K562 (cell line): ENCODE data around the gene RGS19. TPM values are rescaled to one million over a fixed set of nuclear protein-coding genes. Genes with fewer than 3 reads are reported as not detected.

Experiments used
- ATAC-seq: fragments of 200-7000 bp; cut with Tn5 transposase; 3 replicates; pipeline ENCODE4 v1.9.1; 2020; ENCODE audit warnings: moderate library complexity
- BruUV-seq: library from RNA; stranded (reverse); fragments of 400-500 nt; replicated peaks from 2 replicates; lab custom pipeline; 2021; lab: Mats Ljungman, UMichigan
- CTCF ChIA-PET: fragments of 300-600 bp; formaldehyde crosslinking; extraction: SDS; loops from one replicate; lab custom pipeline; 2021; ENCODE audit warnings: low intra/inter-chr PET ratio; lab: Yijun Ruan, JAX
- POLR2A ChIA-PET: fragments of 300-600, 350-650 bp; sonication (Branson Sonifier 250); formaldehyde crosslinking; extraction: SDS; loops from one replicate; lab custom pipeline; 2021; ENCODE audit warnings: antibody characterized with exemption, inconsistent platforms; lab: Yijun Ruan, JAX
- DNase-seq, 4 experiments: peaks; one replicate each; pipeline versions ENCODE4 v3.0.0 to v3.0.0-alpha.2; 2011 to 2018; ENCODE audit warnings: low spot score in 3 of 4, mixed read lengths in 3 of 4; ENCODE audit errors: extremely low read depth in 1 of 4
- FAIRE-seq: peaks from 2 replicates; lab custom pipeline; 2011; peaks lifted over from hg19 to GRCh38; lab: Jason Lieb, UNC
- H2AFZ ChIP-seq: 2 replicates; pipeline ENCODE4 v1.6.0; 2011; ENCODE audit warnings: low read depth, low read length, control low read depth, inconsistent platforms
- H3K27ac ChIP-seq: fragments of 200-600 bp; 3 replicates; pipeline ENCODE4 v1.8.0; 2011; ENCODE audit warnings: low read depth, mild to moderate bottlenecking, control low read depth, inconsistent platforms, low read length, moderate library complexity, mixed read lengths; ENCODE audit errors: extremely low read depth
- H3K27me3 ChIP-seq, 2 experiments: fragments of 300-600 bp in 1 of 2; 2 replicates in 1 of 2; 3 replicates in 1 of 2; pipeline versions ENCODE4 v1.6.0 to v1.8.0; 2011; ENCODE audit warnings: inconsistent platforms in 2 of 2, low read length in 2 of 2, mild to moderate bottlenecking in 1 of 2, mixed read lengths in 1 of 2, moderate library complexity in 1 of 2; ENCODE audit not compliant: control insufficient read depth in 2 of 2, insufficient read depth in 2 of 2
- H3K36me3 ChIP-seq: fragments of 300-600 bp; 3 replicates; pipeline ENCODE4 v1.8.0; 2011; ENCODE audit warnings: mild to moderate bottlenecking, low read length, inconsistent platforms; ENCODE audit not compliant: control insufficient read depth, insufficient read depth
- H3K4me1 ChIP-seq, 2 experiments: fragments of 200-600 bp in 1 of 2; replicated peaks in 1 of 2; 2 replicates in 1 of 2; 3 replicates in 1 of 2; pipeline versions ENCODE4 v1.5.1 to v1.8.0; 2011; ENCODE audit warnings: inconsistent platforms in 2 of 2, low read length in 2 of 2, mild to moderate bottlenecking in 1 of 2, mixed read lengths in 1 of 2, moderate library complexity in 1 of 2; ENCODE audit not compliant: control insufficient read depth in 2 of 2, insufficient read depth in 2 of 2
- H3K4me2 ChIP-seq: 2 replicates; pipeline ENCODE4 v1.6.1; 2011; ENCODE audit warnings: low read length, control low read depth, inconsistent platforms, mixed read lengths; ENCODE audit not compliant: insufficient read depth
- H3K4me3 ChIP-seq: fragments of 200-600 bp; sonication (generic), shearing (Covaris generic); 2 replicates; pipeline ENCODE4 v1.5.1; 2016; ENCODE audit warnings: control low read depth, inconsistent platforms
- H3K79me2 ChIP-seq: fragments of 200-600 bp; 3 replicates; pipeline ENCODE4 v1.8.0; 2011; ENCODE audit warnings: low read length, inconsistent platforms; ENCODE audit not compliant: control insufficient read depth, insufficient read depth
- H3K9ac ChIP-seq, 2 experiments: 2 replicates each; pipeline versions ENCODE4 v1.6.0 to v1.6.1; 2011; ENCODE audit warnings: low read depth in 2 of 2, low read length in 2 of 2, control low read depth in 1 of 2, inconsistent platforms in 1 of 2, mild to moderate bottlenecking in 1 of 2, mixed read lengths in 1 of 2; ENCODE audit not compliant: insufficient read depth in 1 of 2
- H3K9me1 ChIP-seq: one replicate; pipeline ENCODE4 v1.6.0; 2011; ENCODE audit warnings: inconsistent platforms, mild to moderate bottlenecking, low read length, moderate library complexity; ENCODE audit not compliant: control insufficient read depth, insufficient read depth
- H3K9me3 ChIP-seq: replicated peaks from 2 replicates; pipeline ENCODE4 v1.5.1; 2011; ENCODE audit warnings: low read depth, low read length, inconsistent platforms; ENCODE audit not compliant: control insufficient read depth, insufficient read depth
- H4K20me1 ChIP-seq: replicated peaks from 2 replicates; pipeline ENCODE4 v1.6.1; 2011; ENCODE audit warnings: low read length, inconsistent platforms, mixed read lengths; ENCODE audit not compliant: control insufficient read depth, insufficient read depth
- ATF7 ChIP-seq: fragments of 450-650 bp; IDR thresholded peaks from 2 replicates; pipeline ENCODE4 v1.7.1; 2014; ENCODE audit warnings: mild to moderate bottlenecking, moderate library complexity
- RUNX1 ChIP-seq: sonication (generic); IDR thresholded peaks from 2 replicates; pipeline ENCODE4 v1.6.1; 2016; ENCODE audit warnings: antibody characterized with exemption, low read depth
- ZNF280A ChIP-seq: fragments of 450-650 bp; IDR thresholded peaks from 2 replicates; pipeline ENCODE4 v1.6.1; 2018; ENCODE audit warnings: mild to moderate bottlenecking, low read depth; ENCODE audit not compliant: partially characterized antibody
- WGBS: fragments of 100-300 bp; shearing (Covaris generic); methylation state at CpG from one replicate; pipeline ENCODE4 v1.1.6; 2016; ENCODE audit warnings: low coverage, mixed read lengths; ENCODE audit not compliant: insufficient coverage; ENCODE audit errors: missing lambda C conversion rate; 5-methylcytosine and 5-hydroxymethylcytosine counted together
- in situ Hi-C: fragments of 300-500 bp; cut with MboI; formaldehyde crosslinking; loops from 4 replicates; pipeline ENCODE4 v1.15.0; 2018; ENCODE audit warnings: inconsistent platforms, mixed read lengths
- intact Hi-C: fragments of 100-400 bp; cut with micrococcal nuclease; formaldehyde crosslinking; loops from 2 replicates; pipeline ENCODE4 v1.14.2; 2022
- polyA plus RNA-seq, 8 experiments: library from polyadenylated mRNA; depleted of rRNA in 4 of 8; stranded (reverse) in 5 of 8; unstranded in 3 of 8; fragments of >200 nt; fragmentation: Nextera tagmentation in 2 of 8; fragmentation: Illumina TruSeq in 1 of 8; extraction: Ambion mirVana in 2 of 8; extraction: Trizol in 1 of 8; gene quantifications; 2 replicates each; pipeline versions ENCODE4 v1.2.1 to v1.2.3, GENCODE V29; 2011 to 2014; ENCODE audit warnings: inconsistent platforms in 1 of 8, missing spikeins in 1 of 8
- total RNA-seq, 7 experiments: library from RNA; depleted of rRNA in 6 of 7; stranded (reverse); fragments of >200 nt in 6 of 7; fragmentation: Illumina TruSeq in 2 of 7; extraction: Trizol in 2 of 7; gene quantifications; 2 replicates each; pipeline versions ENCODE4 v1.2.1 to v1.2.3, GENCODE V29; 2011 to 2021; ENCODE audit warnings: low replicate concordance in 1 of 7

The RGS19 gene
- total and polyA plus RNA-seq, 9 of the 15 experiments (the other 6 are each of a cell fraction or from before 2014, with no cell fraction given): 0.41 to 23.7 (median 14.6) TPM

- ChIA-PET POLR2A (interaction anchor here (0.7 kb wide), 1 partner anchor 15 kb away, joined by 3 read pairs; no protein-coding TSS in a partner anchor), CTCF (no interaction called here)
- Histone ChIP-seq H3K27me3 (peaks cover 6 to 37% of the 10 kb centered on the region in 2 experiments; a peak in 4 of 5 replicates), H2AFZ (no peak overlapping the region), H3K36me3 (no peaks in the 10 kb centered on the region), H3K79me2 (no peaks in the 10 kb centered on the region), H3K4me1 (peaks cover 3 to 43% of the 10 kb centered on the region in 2 experiments; a peak in 3 of 5 replicates), H3K9me3 (peaks cover 2% of the 10 kb centered on the region; the same call in 1 of the 2 replicates), H3K27ac (no peak overlapping the region), H3K9ac (no peak overlapping the region), H3K4me3 (no peak overlapping the region), H3K9me1 (no peaks in the 10 kb centered on the region), H4K20me1 (peaks cover 9% of the 10 kb centered on the region; the same call in 1 of the 2 replicates), H3K4me2 (no peak overlapping the region)
- DNase-seq (no peak), FAIRE-seq (no peak), ATAC-seq (no peak)
- BruUV-seq: no TSS peak
- in situ Hi-C loops: no loop called here
- 63% methylated on average over 7 of the region's 11 CpGs for WGBS
- TF ChIP-seq ATF7 (no peak), ZNF280A (no peak), RUNX1 (no peak)
- intact Hi-C loops: no loop called here
These were observed 7.5 kb upstream of the RGS19 start for GRCh38 chr20:64086801-64087200.
